Tibial nerve (tissue), 4 donors: ENCODE results near the gene KHDC1L. TPM values are rescaled to one million over a fixed set of nuclear protein-coding genes. Genes with fewer than 3 reads are reported as not detected.

Experiments
- DNase-seq, 2 donors: peaks; one replicate each; pipeline ENCODE4 v3.0.0-alpha.2; 2019; ENCODE audit warnings: low spot score in 2 of 2
- H3K27ac ChIP-seq, 4 donors: fragments of 200-600 bp; sonication (generic) in 3 of 4; one replicate each; pipeline ENCODE4 v1.5.1; 2017 to 2019; ENCODE audit warnings: mild to moderate bottlenecking in 1 of 4
- H3K27me3 ChIP-seq, 2 donors: fragments of 200-600 bp; sonication (generic) in 1 of 2; one replicate each; pipeline versions ENCODE4 v1.5.1 to v1.6.0; 2017 to 2019
- H3K36me3 ChIP-seq, 3 donors: fragments of 200-600 bp; sonication (generic); one replicate each; pipeline ENCODE4 v1.5.1; 2018 to 2019
- H3K4me1 ChIP-seq, 4 donors: fragments of 200-600 bp; sonication (generic) in 3 of 4; one replicate each; pipeline ENCODE4 v1.5.1; 2017 to 2019
- H3K4me3 ChIP-seq, 4 donors: fragments of 200-600 bp; sonication (generic) in 3 of 4; one replicate each; pipeline ENCODE4 v1.5.1; 2017 to 2019; ENCODE audit warnings: mild to moderate bottlenecking in 1 of 4, moderate library complexity in 1 of 4
- H3K9me3 ChIP-seq, 4 donors: fragments of 200-600 bp; sonication (generic) in 3 of 4; one replicate each; pipeline ENCODE4 v1.5.1; 2017 to 2019
- EP300 ChIP-seq, 2 donors: sonication (generic); formaldehyde crosslinking; IDR thresholded peaks; one replicate each; pipeline ENCODE4 v1.6.1; 2017; ENCODE audit warnings: antibody characterized with exemption in 2 of 2, mild to moderate bottlenecking in 1 of 2
- POLR2A ChIP-seq, 2 donors: fragments of 450-650 bp; IDR thresholded peaks; one replicate each; pipeline ENCODE4 v1.6.1; 2017; ENCODE audit warnings: antibody characterized with exemption in 2 of 2, mild to moderate bottlenecking in 2 of 2, moderate library complexity in 2 of 2
- WGBS, 2 donors: methylation state at CpG; one replicate each; pipeline ENCODE4 v1.1.5; 2018; 5-methylcytosine and 5-hydroxymethylcytosine counted together
- total RNA-seq, 4 donors: library from RNA; depleted of rRNA; stranded (reverse); fragments of >200 nt; gene quantifications; one replicate each; pipeline ENCODE4 v1.1.0, GENCODE V29; 2016
- TF ChIP-seq, protein P1 (sequence below), 5 experiments: fragments of 200-600 bp in 3 of 5; fragments of 450-650 bp in 2 of 5; sonication (generic) in 3 of 5; IDR thresholded peaks; one replicate each; pipeline ENCODE4 v1.5.1; 2016 to 2019; ENCODE audit warnings: antibody characterized with exemption in 5 of 5, mild to moderate bottlenecking in 3 of 5, moderate library complexity in 2 of 5

The KHDC1L gene
- total RNA-seq, 4 donors from 2014 or later = 0.84 TPM; not detected in 3

- TF ChIP-seq EP300 (IDR thresholded peaks at IDR 0.05) = no peak
- H3K27ac ChIP-seq = no peak overlapping the region
- WGBS, 2 donors = 76 to 85% methylated on average over 6 of the region's 6 CpGs
Measured at GRCh38 chr6:73176057-73176456, 49.2 kb downstream of the KHDC1L start.

DNA sequence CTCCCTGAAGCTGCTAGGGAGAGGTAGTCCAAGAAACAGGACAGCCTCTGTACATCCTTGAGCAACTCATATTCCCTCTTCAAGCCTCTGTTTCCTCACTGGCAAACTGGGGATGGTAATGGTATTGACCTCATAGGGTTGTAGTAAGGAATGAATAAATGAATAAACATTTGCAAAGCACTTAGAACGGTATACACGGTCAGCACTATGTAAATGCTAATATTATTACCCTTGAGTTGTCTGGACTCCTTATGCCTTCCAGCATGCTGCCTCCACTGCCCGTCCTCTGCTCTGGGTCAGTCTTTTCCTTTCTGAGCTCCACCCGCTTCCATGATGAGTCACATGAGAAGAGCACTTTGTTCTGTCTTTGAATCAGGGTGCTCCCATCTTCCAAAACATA, 50.6 kb downstream of the KHDC1L start:
- no peaks in the 10 kb centered on the region for H3K27me3 ChIP-seq
- no peaks in the 10 kb centered on the region for H3K9me3 ChIP-seq
- TF ChIP-seq POLR2A (IDR thresholded peaks at IDR 0.05) (no peak), EP300 (IDR thresholded peaks at IDR 0.05) (no peak)
- TF ChIP-seq, protein P1, sequence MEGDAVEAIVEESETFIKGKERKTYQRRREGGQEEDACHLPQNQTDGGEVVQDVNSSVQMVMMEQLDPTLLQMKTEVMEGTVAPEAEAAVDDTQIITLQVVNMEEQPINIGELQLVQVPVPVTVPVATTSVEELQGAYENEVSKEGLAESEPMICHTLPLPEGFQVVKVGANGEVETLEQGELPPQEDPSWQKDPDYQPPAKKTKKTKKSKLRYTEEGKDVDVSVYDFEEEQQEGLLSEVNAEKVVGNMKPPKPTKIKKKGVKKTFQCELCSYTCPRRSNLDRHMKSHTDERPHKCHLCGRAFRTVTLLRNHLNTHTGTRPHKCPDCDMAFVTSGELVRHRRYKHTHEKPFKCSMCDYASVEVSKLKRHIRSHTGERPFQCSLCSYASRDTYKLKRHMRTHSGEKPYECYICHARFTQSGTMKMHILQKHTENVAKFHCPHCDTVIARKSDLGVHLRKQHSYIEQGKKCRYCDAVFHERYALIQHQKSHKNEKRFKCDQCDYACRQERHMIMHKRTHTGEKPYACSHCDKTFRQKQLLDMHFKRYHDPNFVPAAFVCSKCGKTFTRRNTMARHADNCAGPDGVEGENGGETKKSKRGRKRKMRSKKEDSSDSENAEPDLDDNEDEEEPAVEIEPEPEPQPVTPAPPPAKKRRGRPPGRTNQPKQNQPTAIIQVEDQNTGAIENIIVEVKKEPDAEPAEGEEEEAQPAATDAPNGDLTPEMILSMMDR (IDR thresholded peaks at IDR 0.05) = no peak
- no peak for DNase-seq
- WGBS, 2 donors = 80 to 87% methylated on average over 4 of the region's 4 CpGs
- no peak overlapping the region for H3K4me3 ChIP-seq
- no peak overlapping the region for H3K27ac ChIP-seq
- no peaks in the 10 kb centered on the region for H3K36me3 ChIP-seq
- no peaks in the 10 kb centered on the region for H3K4me1 ChIP-seq

More at GRCh38 chr6:73176057-73176456, 49.2 kb downstream of the KHDC1L start:
- DNase-seq = no peak
- Histone ChIP-seq H3K36me3 (no peaks in the 10 kb centered on the region), H3K27me3 (no peaks in the 10 kb centered on the region), H3K4me1 (peaks cover 0 to 6% (median 2%) of the 10 kb centered on the region in 4 donors), H3K4me3 (no peak overlapping the region), H3K9me3 (no peaks in the 10 kb centered on the region)

Other genes with a start within 250 kb of the KHDC1L start
- gene KHDC1, start 37.7 kb upstream of the KHDC1L start, total RNA-seq = 1 to 10 TPM in 1 of 4 donors, under 1 TPM in 3; 0.42 to 7.4 (median 0.74) TPM
- gene DPPA5, start 128.8 kb upstream of the KHDC1L start, total RNA-seq = not detected
- gene KHDC3L, start 137.2 kb upstream of the KHDC1L start, total RNA-seq = not detected
- not detected for gene OOEP, start 144.4 kb upstream of the KHDC1L start, total RNA-seq
- gene DDX43, start 169.3 kb upstream of the KHDC1L start, total RNA-seq = 10 to 100 TPM in 1 of 4 donors, 1 to 10 TPM in 3; 1.3 to 12.0 (median 2.5) TPM
- 1 to 10 TPM; 5.9 to 9.8 (median 7.1) TPM for gene CGAS, start 226.8 kb upstream of the KHDC1L start, total RNA-seq
- gene MTO1, start 236.2 kb upstream of the KHDC1L start, total RNA-seq = 10 to 100 TPM; 31.0 to 42.8 (median 37.9) TPM